AG04449 (cell line): Measurements from ENCODE around the gene FAM151B.

Source experiments
- CTCF ChIA-PET: fragments of 350-600 bp; formaldehyde crosslinking; extraction: SDS; loops from one replicate; lab custom pipeline; 2021; ENCODE audit warnings: antibody characterized with exemption; lab: Yijun Ruan, JAX
- POLR2A ChIA-PET: fragments of 400-600, 350-600 bp; formaldehyde crosslinking; extraction: SDS; loops from one replicate; lab custom pipeline; 2020; ENCODE audit warnings: antibody characterized with exemption, inconsistent platforms; lab: Yijun Ruan, JAX
- DNase-seq: peaks from one replicate; pipeline ENCODE4 v3.0.0-alpha.2; 2010; ENCODE audit warnings: low read depth, low spot score
- H3K4me3 ChIP-seq: 2 replicates; pipeline ENCODE4 v1.5.1; 2011; ENCODE audit warnings: low read depth, mild to moderate bottlenecking, control low read depth, low read length
- CTCF ChIP-seq: IDR thresholded peaks from one replicate; pipeline ENCODE4 v1.5.1; 2011; ENCODE audit warnings: mild to moderate bottlenecking, moderate library complexity, low read length, control low read depth, inconsistent platforms; ENCODE audit not compliant: insufficient read depth; ENCODE audit errors: missing control alignments

FAM151B gene

GRCh38 chr5:80481019-80481893, 6.6 kb upstream of the FAM151B start:
- ChIA-PET POLR2A (no interaction called here), CTCF (interaction anchor here (0.7 to 9.5 kb wide), 28 partner anchors 8 to 1779 kb away, joined by 3 to 90 read pairs (median 4); partner anchors contain the start of genes DHFR and MSH3)
- DNase-seq, result no peak
- no peak overlapping the region for H3K4me3 ChIP-seq
- peak; percentile 82 for TF ChIP-seq CTCF

- ChIA-PET CTCF (interaction anchor here (0.7 to 9.5 kb wide), 16 partner anchors 10 to 713 kb away, joined by 3 to 90 read pairs (median 10); partner anchors contain the start of genes DHFR and MSH3), POLR2A (no interaction called here)
Measured at GRCh38 chr5:80482578-80482977, 5.3 kb upstream of the FAM151B start.

GRCh38 chr5:80483636-80484232, 4.2 kb upstream of the FAM151B start:
- no peak for DNase-seq
- CTCF ChIA-PET, result interaction anchor here (1.7 to 9.5 kb wide), 2 partner anchors 32 to 190 kb away, joined by 4 to 90 read pairs; no protein-coding TSS in a partner anchor
- no peak for TF ChIP-seq CTCF
- POLR2A ChIA-PET, result no interaction called here
- H3K4me3 ChIP-seq, result no peak overlapping the region

More at GRCh38 chr5:80482578-80482977, 5.3 kb upstream of the FAM151B start:
- no peak for TF ChIP-seq CTCF
- DNase-seq, result no peak
- H3K4me3 ChIP-seq, result no peak overlapping the region

GRCh38 chr5:80487444-80487828, 464 bp upstream of the FAM151B start:
- ChIA-PET CTCF (interaction anchor here (0.6 to 1.8 kb wide), 3 partner anchors 28 to 184 kb away, joined by 3 to 9 read pairs (median 3); no protein-coding TSS in a partner anchor), POLR2A (no interaction called here)
- H3K4me3 ChIP-seq, result peak overlapping the region; percentile 83
- DNase-seq, result no peak
- TF ChIP-seq CTCF, result no peak

DNA sequence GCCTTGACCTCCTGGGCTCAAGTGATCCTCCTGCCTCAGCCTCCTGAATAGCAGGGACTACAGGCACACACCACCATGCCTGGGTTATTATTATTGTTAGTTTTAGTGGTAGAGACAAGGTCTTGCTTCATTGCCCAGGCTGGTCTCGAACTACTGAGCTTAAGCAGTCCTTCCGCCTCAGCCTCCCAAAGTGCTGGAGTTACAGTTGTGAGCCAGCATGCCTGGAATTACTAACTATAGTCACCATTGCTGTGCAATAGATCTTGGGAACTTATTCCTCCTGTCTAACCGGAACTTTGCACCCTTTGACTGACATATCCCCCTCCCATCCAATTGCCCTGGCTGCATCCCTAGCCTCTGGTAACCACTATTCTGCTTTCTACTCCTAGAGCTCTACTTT, 3.4 kb downstream of the FAM151B start:
- CTCF ChIA-PET, result interaction anchor here (0.9 to 3.6 kb wide), 2 partner anchors 10 to 181 kb away, joined by 3 to 16 read pairs; no protein-coding TSS in a partner anchor
- no peak overlapping the region for H3K4me3 ChIP-seq
- POLR2A ChIA-PET, result interaction anchor here (0.7 kb wide), 1 partner anchor 164 kb away, joined by 3 read pairs; the partner anchor contains the start of gene DHFR
- no peak for TF ChIP-seq CTCF
- no peak for DNase-seq
